Smooth muscle cell (in vitro differentiated cells): ENCODE results near the gene SPEF1. TPM values are rescaled to one million over a fixed set of nuclear protein-coding genes. Genes with fewer than 3 reads are reported as not detected.

Experiments used
- DNase-seq: peaks from one replicate; lab custom pipeline; 2025; ENCODE audit not compliant: unreplicated experiment; lab: John Stamatoyannopoulos, UW
- H2AFZ ChIP-seq: fragments of 200-600 bp; sonication (generic); 2 replicates; pipeline ENCODE4 v1.6.0; 2016; ENCODE audit warnings: antibody characterized with exemption, low read depth, mild to moderate bottlenecking
- H3F3A ChIP-seq: fragments of 200-600 bp; sonication (generic); 2 replicates; pipeline ENCODE4 v1.6.0; 2017; ENCODE audit warnings: antibody characterized with exemption, low read depth
- H3K27ac ChIP-seq: fragments of 200-600 bp; sonication (generic); 2 replicates; pipeline ENCODE4 v1.5.1; 2016; ENCODE audit warnings: low read depth, mild to moderate bottlenecking
- H3K27me3 ChIP-seq: fragments of 200-600 bp; sonication (generic); 2 replicates; pipeline ENCODE4 v1.6.1; 2016; ENCODE audit warnings: low read depth, mild to moderate bottlenecking
- H3K36me3 ChIP-seq: fragments of 200-600 bp; sonication (generic); 2 replicates; pipeline ENCODE4 v1.5.1; 2016; ENCODE audit warnings: low read depth
- H3K4me1 ChIP-seq: fragments of 200-600 bp; sonication (generic); 2 replicates; pipeline ENCODE4 v1.5.1; 2016; ENCODE audit warnings: low read depth
- H3K4me2 ChIP-seq: fragments of 200-600 bp; sonication (generic); 2 replicates; pipeline ENCODE4 v1.6.0; 2016; ENCODE audit warnings: mild to moderate bottlenecking
- H3K4me3 ChIP-seq: fragments of 200-600 bp; sonication (generic); 2 replicates; pipeline ENCODE4 v1.5.1; 2016; ENCODE audit warnings: mild to moderate bottlenecking
- H3K79me2 ChIP-seq: fragments of 200-600 bp; sonication (generic); 2 replicates; pipeline ENCODE4 v1.6.0; 2016; ENCODE audit warnings: low read depth, mild to moderate bottlenecking
- H3K9ac ChIP-seq: fragments of 200-600 bp; sonication (generic); 2 replicates; pipeline ENCODE4 v1.6.0; 2016; ENCODE audit warnings: low read depth
- H3K9me3 ChIP-seq: fragments of 200-600 bp; sonication (generic); replicated peaks from 2 replicates; pipeline ENCODE4 v1.5.1; 2016; ENCODE audit warnings: low read depth
- H4K20me1 ChIP-seq: fragments of 200-600 bp; sonication (generic); 2 replicates; pipeline ENCODE4 v1.6.0; 2016; ENCODE audit warnings: low read depth
- WGBS: methylation state at CpG from one replicate; pipeline ENCODE4 v1.1.7; 2016; ENCODE audit warnings: low lambda C conversion rate; 5-methylcytosine and 5-hydroxymethylcytosine counted together
- polyA plus RNA-seq: library from polyadenylated mRNA; unstranded; fragments of >200 nt; fragmentation: Nextera tagmentation; extraction: Ambion mirVana; gene quantifications from 2 replicates; pipeline ENCODE4 v1.2.1, GENCODE V29; 2016
- total RNA-seq: library from RNA; depleted of rRNA; stranded (reverse); fragments of >200 nt; gene quantifications from 2 replicates; pipeline ENCODE4 v1.2.3, GENCODE V29; 2014
- TF ChIP-seq, protein P1 (sequence below): fragments of 200-600 bp; sonication (generic); IDR thresholded peaks from 2 replicates; pipeline ENCODE4 v1.5.1; 2017; ENCODE audit warnings: borderline replicate concordance, mild to moderate bottlenecking, antibody characterized with exemption; ENCODE audit not compliant: insufficient read depth, poor library complexity, severe bottlenecking

Gene SPEF1
- total and polyA plus RNA-seq, 2 experiments from 2014 or later = 0.32 to 0.36 TPM

DNA sequence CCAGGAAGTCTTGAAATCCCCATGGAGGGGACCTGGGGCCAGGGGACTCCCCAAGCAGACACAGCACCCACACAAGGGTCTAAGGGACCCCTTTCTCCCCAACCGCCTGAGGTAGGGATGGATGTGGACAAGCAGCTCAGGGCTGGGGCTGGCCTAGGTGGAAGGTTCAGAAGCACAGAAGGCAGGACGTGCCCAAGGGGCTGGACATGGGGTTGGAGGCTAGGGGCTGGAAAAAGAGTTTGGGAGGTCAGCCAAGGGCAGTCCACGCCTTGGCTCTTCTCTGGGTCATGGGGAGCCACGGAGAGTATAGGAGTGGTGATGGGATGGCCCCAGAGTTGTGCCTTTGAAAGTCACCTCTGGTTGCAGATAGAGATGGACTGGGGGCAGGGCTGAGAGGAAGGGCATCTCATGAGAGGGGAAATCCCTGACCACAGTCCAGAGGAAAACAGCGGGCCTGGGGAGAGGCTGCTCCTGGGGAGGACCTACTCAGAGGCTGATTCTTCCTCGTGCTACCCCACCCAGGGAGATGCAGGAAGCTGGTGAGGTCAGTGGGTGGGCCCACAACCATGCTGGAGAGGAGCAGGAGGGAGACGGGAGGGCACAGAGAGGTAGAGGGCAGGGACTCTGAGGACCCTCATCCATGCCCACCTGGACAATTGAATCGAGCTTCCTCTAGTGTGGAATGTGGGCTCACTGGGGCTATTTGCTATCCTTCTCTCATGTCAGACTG is 51.3 kb downstream of the SPEF1 start:
- Histone ChIP-seq H3K36me3 (no peaks in the 10 kb centered on the region), H3F3A (peaks cover 4% of the 10 kb centered on the region), H3K27me3 (peaks cover 5% of the 10 kb centered on the region), H3K9ac (no peak overlapping the region), H3K27ac (no peak overlapping the region), H3K79me2 (no peaks in the 10 kb centered on the region), H3K4me2 (no peak overlapping the region), H2AFZ (no peak overlapping the region), H3K9me3 (no peaks in the 10 kb centered on the region), H3K4me1 (peaks cover 5% of the 10 kb centered on the region), H4K20me1 (no peaks in the 10 kb centered on the region), H3K4me3 (no peak overlapping the region)
- no peak for DNase-seq
- TF ChIP-seq, protein P1, sequence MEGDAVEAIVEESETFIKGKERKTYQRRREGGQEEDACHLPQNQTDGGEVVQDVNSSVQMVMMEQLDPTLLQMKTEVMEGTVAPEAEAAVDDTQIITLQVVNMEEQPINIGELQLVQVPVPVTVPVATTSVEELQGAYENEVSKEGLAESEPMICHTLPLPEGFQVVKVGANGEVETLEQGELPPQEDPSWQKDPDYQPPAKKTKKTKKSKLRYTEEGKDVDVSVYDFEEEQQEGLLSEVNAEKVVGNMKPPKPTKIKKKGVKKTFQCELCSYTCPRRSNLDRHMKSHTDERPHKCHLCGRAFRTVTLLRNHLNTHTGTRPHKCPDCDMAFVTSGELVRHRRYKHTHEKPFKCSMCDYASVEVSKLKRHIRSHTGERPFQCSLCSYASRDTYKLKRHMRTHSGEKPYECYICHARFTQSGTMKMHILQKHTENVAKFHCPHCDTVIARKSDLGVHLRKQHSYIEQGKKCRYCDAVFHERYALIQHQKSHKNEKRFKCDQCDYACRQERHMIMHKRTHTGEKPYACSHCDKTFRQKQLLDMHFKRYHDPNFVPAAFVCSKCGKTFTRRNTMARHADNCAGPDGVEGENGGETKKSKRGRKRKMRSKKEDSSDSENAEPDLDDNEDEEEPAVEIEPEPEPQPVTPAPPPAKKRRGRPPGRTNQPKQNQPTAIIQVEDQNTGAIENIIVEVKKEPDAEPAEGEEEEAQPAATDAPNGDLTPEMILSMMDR = no peak
- 79% methylated on average over 8 of the region's 8 CpGs for WGBS

DNA sequence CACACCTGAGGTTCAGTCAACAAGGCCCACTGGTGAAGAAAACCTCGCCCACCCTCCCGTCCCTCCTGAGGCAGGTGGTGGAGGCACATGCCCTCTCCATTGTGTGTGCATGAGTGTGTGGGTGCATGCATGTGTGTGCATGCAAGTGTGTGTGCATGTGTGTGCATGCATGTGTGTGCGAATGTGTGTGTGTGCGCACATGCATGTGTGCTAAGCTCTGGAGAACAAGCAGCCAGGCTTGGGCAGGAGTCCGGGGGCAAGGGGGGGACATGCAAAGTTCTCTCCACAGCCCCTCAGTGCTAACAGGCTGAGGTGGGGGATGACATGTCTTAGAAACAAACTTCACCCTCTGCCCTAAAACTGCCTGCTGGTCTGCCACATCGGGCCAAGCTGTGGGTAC is 51.9 kb downstream of the SPEF1 start:
- WGBS = 95% methylated on average over 6 of the region's 6 CpGs
- H3K9me3 ChIP-seq = no peaks in the 10 kb centered on the region
- DNase-seq = no peak
- H2AFZ ChIP-seq = no peak overlapping the region
- H3K9ac ChIP-seq = no peak overlapping the region
- no peak overlapping the region for H3K27ac ChIP-seq
- no peaks in the 10 kb centered on the region for H4K20me1 ChIP-seq
- H3K4me2 ChIP-seq = no peak overlapping the region
- no peaks in the 10 kb centered on the region for H3K36me3 ChIP-seq
- H3K4me1 ChIP-seq = peaks cover 5% of the 10 kb centered on the region
- no peak overlapping the region for H3K4me3 ChIP-seq
- H3F3A ChIP-seq = peaks cover 4% of the 10 kb centered on the region
- TF ChIP-seq, protein P1 = no peak
- H3K27me3 ChIP-seq = peaks cover 5% of the 10 kb centered on the region
- H3K79me2 ChIP-seq = no peaks in the 10 kb centered on the region

DNA sequence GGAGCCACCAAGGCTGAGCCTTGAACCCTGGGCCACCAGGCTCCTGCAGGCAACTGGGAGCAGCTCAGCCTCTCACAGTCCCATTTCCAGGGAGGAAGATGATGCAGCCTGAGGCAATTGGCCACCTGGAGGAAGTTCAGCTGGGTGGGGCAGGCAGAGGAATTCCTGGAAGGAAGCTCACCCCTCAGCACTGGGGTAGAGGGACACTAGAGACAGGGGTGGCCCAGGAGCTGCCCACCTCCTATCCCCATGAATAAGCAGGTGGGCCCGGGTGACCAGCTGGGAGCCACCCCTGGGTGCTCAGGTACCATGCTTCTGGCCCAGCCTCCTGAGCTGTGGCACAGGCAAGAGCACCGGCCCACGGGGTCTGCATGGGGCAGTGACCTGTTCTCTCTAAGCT is 52.4 kb downstream of the SPEF1 start:
- Histone ChIP-seq H3K36me3 (no peaks in the 10 kb centered on the region), H3K79me2 (no peaks in the 10 kb centered on the region), H3K27me3 (peaks cover 5% of the 10 kb centered on the region), H3K9me3 (no peaks in the 10 kb centered on the region), H3K4me1 (peaks cover 5% of the 10 kb centered on the region), H3F3A (peaks cover 4% of the 10 kb centered on the region), H3K27ac (no peak overlapping the region), H3K9ac (no peak overlapping the region), H2AFZ (no peak overlapping the region), H4K20me1 (no peaks in the 10 kb centered on the region), H3K4me2 (no peak overlapping the region), H3K4me3 (no peak overlapping the region)
- DNase-seq = no peak
- 87% methylated on average over 3 of the region's 3 CpGs for WGBS
- TF ChIP-seq, protein P1 = no peak

DNA sequence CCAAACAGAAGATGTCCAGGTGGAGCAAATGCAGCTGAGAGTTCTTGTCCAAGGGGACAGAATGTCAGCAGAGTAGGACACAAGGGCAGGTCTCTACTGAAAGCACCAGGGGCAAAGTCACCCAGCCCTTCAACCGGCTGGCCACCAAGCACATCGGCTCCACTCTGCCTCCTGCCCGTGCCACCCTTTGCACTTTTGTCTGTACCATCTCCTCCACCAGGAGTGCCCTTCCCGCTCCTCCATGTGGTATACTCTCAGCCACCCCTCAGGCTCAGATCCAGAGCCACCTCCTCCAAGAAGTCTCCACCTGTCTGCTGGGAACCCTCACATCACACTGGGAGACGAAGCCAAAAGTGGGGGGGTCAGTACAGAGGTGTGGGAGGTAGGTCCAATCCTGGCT is 52.9 kb downstream of the SPEF1 start:
- H3K4me3 ChIP-seq = no peak overlapping the region
- no peak overlapping the region for H2AFZ ChIP-seq
- H3K4me2 ChIP-seq = no peak overlapping the region
- no peak overlapping the region for H3K9ac ChIP-seq
- H3F3A ChIP-seq = peaks cover 4% of the 10 kb centered on the region
- H3K36me3 ChIP-seq = no peaks in the 10 kb centered on the region
- TF ChIP-seq, protein P1 = no peak
- DNase-seq = no peak
- no peak overlapping the region for H3K27ac ChIP-seq
- no peaks in the 10 kb centered on the region for H3K9me3 ChIP-seq
- H3K4me1 ChIP-seq = peaks cover 5% of the 10 kb centered on the region
- peaks cover 5% of the 10 kb centered on the region for H3K27me3 ChIP-seq
- H4K20me1 ChIP-seq = no peaks in the 10 kb centered on the region
- WGBS = 90% methylated on average over 5 of the region's 5 CpGs
- H3K79me2 ChIP-seq = no peaks in the 10 kb centered on the region
